ENCODE data around the gene GNG7.
"Not testable (repeated sequence)": the region's sequence is repeated elsewhere in the genome, so short reads cannot be mapped to it uniquely, and the experiment has no call there.

The GNG7 gene

DNA sequence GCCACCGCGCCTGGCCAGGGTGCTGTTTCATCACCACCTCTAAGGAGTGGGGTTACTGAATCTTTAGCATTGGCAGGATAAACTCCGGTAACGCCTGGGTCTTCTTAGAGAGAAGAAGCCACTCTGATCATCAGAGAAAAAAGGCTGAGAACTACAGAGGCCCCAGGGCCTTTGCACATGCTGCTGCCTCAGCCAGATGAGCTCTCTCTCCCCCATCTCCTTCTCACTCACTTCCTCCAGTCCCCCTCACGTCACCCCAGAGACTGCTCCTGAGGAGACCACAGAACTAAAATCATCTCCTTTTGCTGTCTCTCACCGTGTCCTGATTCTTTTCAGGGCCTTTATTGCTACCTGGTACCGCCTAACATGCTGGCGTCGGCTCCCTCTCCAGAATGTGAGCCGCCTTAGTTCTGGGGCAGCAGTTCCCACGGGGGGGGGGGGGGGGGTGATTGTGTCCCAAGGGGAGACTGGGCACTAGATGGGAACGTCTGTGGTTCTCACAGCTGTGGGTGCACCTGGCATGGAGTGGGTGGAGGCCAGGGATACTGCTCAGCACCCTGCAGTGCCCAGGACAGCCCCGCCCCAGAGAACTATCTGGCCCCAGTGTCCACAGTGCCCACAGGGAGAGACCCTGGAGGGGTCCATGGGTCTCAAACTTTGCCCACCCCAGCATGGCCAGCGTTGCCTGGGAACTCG, 23.8 kb upstream of the GNG7 start:
- DNase-seq: no peak

GRCh38 chr19:2724148-2724557, 21.7 kb upstream of the GNG7 start:
- DNase-seq: no peak

DNA sequence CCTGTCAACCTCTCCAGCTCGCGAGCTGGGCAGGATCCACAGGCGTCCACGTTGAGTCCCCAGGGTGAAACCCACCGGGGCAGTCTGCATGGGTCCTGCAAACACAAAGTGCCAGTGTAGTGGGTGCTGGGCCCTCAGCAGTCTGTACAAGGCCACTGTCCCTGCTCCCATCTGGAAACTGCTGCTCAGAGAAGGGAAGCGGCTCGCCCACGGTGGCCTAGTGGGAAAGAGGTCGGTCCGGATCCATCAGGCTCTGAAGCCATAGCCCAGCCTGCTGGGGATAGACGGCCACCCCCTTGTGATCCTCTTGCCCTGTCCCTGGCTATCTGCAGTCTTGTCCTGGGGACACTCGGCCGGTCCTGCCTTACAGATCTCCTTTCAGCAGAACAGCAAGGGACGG, 21.3 kb upstream of the GNG7 start:
- DNase-seq: no peak

GRCh38 chr19:2723345-2723715, 20.8 kb upstream of the GNG7 start:
- no peak for DNase-seq

- DNase-seq: no peak
Observed at GRCh38 chr19:2722541-2723344, 20.2 kb upstream of the GNG7 start.

GRCh38 chr19:2721570-2722540, 19.4 kb upstream of the GNG7 start:
- DNase-seq: no peak

DNA sequence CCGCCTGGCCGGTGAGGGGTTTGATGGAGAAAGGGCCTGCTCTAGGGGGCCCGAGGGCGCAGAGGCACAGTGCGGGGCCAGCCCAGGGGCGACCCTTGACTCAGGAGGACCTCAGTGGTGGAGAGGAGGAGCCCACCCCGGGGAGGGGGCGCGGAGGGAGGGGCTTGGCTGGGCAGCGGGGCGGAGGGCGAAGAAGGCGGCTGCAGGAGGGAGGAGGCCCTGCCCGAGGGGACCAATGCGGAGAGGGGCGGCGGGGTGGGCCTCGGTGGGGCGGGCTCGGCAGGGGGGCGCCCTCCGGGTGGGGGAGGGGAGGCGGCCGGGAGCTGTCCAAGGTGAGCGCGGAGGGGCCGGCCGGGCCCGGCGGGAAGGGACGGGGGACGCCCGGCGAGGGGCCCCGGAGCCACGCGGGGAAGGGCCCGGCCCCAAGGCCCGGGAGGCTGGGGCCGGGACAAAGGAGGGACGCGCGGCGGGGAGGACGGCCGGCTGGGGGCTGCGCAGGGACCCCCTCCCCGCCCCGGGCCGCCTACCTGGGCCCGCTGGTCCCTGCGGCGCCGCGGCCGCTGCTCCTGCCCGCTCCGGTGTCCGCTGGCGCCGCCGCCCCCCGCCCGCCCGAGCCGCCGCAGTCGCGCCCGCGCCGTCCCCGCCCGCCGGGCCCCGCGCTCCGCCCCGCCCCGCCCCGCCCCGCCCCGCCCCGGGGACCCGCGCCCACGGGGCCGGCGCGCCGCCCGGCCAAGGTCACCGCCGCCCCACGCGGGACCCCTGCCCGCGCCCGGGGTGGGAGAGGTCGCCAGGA, 18.5 kb upstream of the GNG7 start, which contains the start of gene DIRAS1:
Gene DIRAS1, minus strand, starts transcription at position 596 of the 793 bp plus-strand sequence. CDS start 3,566 bp downstream, outside the sequence.
- DNase-seq: no peak

- no peak for DNase-seq
Observed at GRCh38 chr19:2719920-2720776, 17.7 kb upstream of the GNG7 start.

DNA sequence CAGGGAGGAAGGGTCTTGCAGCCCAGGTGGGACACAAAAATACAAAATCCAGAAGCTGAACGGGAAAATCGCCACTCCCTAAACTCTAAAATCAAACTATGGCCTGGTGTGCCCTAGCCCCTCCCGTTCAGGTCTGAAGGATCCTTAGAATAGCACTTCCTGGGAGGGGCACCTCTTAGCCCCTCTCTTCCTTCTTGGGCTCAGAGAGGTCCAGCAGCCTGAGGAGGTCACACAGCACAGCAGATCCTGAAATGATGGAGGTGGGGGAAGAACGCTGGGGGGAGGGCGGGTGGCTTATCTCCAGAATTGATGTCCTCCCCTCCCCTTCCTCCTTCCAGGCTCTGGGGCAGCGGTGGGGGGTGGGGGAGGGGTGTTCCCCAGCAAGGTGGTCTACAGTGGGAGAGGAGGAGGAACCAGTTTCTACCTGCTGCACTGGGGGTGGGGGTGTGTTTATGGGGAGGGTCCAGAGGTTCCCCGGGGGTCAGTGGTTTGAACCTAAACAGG, 16.8 kb upstream of the GNG7 start:
- no peak for DNase-seq

GRCh38 chr19:2717638-2718541, 15.4 kb upstream of the GNG7 start:
- DNase-seq: no peak

GRCh38 chr19:2716722-2717637, 14.5 kb upstream of the GNG7 start:
- no peak for DNase-seq

GRCh38 chr19:2716275-2716650, 13.8 kb upstream of the GNG7 start:
- no peak for DNase-seq

- no peak for DNase-seq
Observed at GRCh38 chr19:2715470-2716274, 13.2 kb upstream of the GNG7 start.

DNA sequence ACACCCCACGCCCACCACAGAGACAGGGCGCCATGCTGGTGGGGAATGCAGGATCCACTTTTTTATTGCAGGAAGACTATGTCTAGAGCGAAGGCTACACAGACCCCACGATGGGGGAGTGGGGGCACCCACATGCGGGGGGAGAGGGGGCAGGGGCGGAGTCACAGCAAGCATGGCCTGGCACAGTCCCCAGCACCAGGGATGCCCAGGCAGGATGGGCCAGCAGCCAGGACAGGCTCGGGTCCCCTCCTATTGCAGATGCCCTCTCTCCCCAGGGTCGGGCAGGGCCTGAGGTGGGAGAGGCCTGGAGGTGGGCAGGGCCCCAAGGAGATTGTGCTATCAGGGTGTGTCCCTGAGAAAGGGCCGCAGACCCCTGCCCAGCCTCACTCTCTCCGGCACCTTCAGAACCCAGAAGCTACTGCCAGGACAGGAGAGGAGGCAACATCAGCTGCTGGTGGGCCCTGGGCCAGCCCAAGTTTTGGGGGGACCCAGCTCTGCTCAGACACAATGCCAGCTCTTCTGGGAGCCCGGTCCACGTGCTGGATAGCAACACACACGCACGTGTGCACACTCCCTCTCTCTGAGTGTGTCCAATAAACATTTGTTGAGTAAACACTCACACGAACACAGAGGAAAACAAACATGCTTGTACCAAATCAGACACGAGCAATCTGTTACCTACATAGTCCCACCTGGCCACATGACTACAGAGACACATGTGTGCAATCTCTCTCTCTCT, 12.2 kb upstream of the GNG7 start:
- DNase-seq: no peak

GRCh38 chr19:2714102-2714501, 11.6 kb upstream of the GNG7 start:
- DNase-seq: not testable (repeated sequence)

DNA sequence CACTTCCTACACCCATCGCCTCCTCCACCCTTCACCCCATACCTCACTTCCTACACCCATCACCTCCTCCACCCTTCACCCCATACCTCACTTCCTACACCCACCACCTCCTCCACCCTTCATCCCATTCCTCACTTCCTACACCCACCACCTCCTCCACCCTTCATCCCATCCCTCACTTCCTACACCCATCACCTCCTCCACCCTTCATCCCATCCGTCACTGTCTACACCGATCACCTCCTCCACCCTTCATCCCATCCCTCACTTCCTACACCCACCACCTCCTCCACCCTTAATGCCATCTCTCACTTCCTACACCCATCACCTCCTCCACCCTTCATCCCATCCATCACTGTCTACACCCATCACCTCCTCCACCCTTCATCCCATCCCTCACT, 10.7 kb upstream of the GNG7 start:
- DNase-seq: not testable (repeated sequence)

DNA sequence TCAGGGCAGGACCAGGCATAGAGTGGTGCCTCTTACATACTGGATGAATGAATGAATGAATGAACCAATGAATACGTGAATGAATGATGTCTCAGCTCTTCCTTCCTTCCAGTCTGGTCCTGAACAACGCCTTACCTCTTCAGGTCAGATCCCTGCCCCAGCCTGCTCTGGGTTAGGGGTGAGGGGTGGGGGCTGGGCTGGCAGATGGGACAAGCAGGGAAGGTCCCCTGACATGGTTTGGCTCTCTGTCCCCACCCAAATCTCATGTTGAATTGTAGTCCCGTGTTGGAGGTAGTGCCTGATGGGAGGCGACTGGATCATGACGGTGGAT, 9.3 kb upstream of the GNG7 start:
- DNase-seq: no peak

All from NCI-H2081 treated with DMSO at 0.1 percent for 48 hours (cell line).